Immature natural killer cell (primary cell): ENCODE measurements around the gene CHPF. TPM values are rescaled to one million over a fixed set of nuclear protein-coding genes. Genes with fewer than 3 reads are reported as not detected.
A peak's percentile ranks its signal among the peaks of the same experiment; 100 is the strongest.

Experiments used
- DNase-seq, 3 donors: peaks; one replicate each; pipeline ENCODE4 v3.0.0; 2022; ENCODE audit warnings: mixed read lengths in 1 of 3
- H3K27ac Mint-ChIP-seq, 6 donors: one replicate each; pipeline ENCODE4 v1.8.0; 2020; ENCODE audit warnings: mixed read lengths in 6 of 6, mild to moderate bottlenecking in 5 of 6, inconsistent platforms in 4 of 6, moderate library complexity in 3 of 6
- H3K27me3 Mint-ChIP-seq, 3 donors: one replicate each; pipeline ENCODE4 v1.8.0; 2020 to 2021; ENCODE audit warnings: low read depth in 3 of 3, mild to moderate bottlenecking in 3 of 3, mixed read lengths in 3 of 3, moderate library complexity in 3 of 3, inconsistent platforms in 1 of 3
- H3K36me3 Mint-ChIP-seq, 3 donors: one replicate each; pipeline ENCODE4 v1.8.0; 2020; ENCODE audit warnings: mixed read lengths in 3 of 3, inconsistent platforms in 2 of 3, mild to moderate bottlenecking in 2 of 3
- H3K4me1 Mint-ChIP-seq, 2 donors: one replicate each; pipeline ENCODE4 v1.8.0; 2020; ENCODE audit warnings: inconsistent platforms in 2 of 2, mild to moderate bottlenecking in 2 of 2, mixed read lengths in 2 of 2, moderate library complexity in 1 of 2
- H3K4me3 Mint-ChIP-seq, 5 donors: one replicate each; pipeline ENCODE4 v1.8.0; 2020; ENCODE audit warnings: mild to moderate bottlenecking in 5 of 5, mixed read lengths in 5 of 5, inconsistent platforms in 3 of 5, moderate library complexity in 3 of 5
- H3K9me3 Mint-ChIP-seq, 6 donors: one replicate each; pipeline ENCODE4 v1.8.0; 2020; ENCODE audit warnings: mild to moderate bottlenecking in 6 of 6, mixed read lengths in 6 of 6, inconsistent platforms in 4 of 6, moderate library complexity in 3 of 6
- polyA plus RNA-seq, 3 donors: library from polyadenylated mRNA; unstranded; fragments of 300-500 nt; fragmentation: Illumina TruSeq; gene quantifications; one replicate each; pipeline ENCODE4 v1.2.3, GENCODE V29; 2021

The CHPF gene
- polyA plus RNA-seq, 3 donors from 2014 or later: 6.1 to 20.8 (median 18.6) TPM

DNA sequence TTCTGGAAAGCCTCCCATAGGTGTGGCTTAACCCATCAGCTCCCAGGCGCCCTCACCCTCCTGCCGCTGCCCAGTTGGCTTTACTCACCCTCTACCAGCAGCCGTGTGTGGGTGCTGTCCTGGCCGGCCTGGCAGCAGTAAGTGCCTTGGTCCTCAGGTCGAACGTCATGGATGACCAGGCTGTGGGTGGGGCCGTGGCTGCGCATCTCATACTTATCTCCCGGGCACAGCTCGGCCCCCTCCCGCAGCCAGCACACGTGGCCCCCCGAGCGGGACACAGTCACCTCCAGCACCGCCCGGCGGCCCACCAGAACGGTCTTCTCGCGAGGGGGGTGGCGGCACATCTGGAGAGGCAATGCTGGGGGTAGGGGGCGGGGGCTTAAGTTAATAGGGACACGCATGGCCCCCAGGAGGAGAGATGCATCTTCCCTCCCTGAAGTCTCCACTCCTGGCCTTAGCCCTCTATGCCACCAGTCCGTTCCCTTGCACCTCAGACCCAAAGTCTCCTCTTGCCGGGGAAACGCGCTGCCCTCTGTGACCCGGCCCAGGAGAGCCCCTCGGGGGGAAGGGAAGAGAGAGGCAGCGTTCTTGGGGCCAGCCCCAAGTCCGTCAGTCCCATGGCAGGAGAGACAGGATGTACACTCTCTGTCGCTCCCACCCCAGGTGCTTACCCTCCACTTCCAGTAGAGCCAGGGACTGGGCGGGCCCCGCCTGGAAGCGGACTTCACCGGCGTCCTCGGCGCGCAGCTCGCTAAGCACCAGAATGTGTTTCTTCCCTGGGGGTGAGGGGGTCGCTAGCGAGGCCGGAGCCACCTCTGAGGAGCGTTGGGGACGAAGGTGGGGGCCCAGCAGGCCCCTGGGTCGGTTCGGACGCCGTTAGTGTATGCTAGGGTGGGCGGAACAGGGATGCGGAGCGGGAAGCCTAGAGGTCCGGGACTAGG is 8.1 kb upstream of the CHPF start:
- H3K27ac Mint-ChIP-seq: peak overlapping the region in 1 of 6 donors; percentile 28
- peak overlapping the region; percentile 59 to 77 (median 64) for H3K4me3 Mint-ChIP-seq
- no peaks in the 10 kb centered on the region for H3K36me3 Mint-ChIP-seq
- peaks cover 0 to 1% (median 0%) of the 10 kb centered on the region in 6 donors for H3K9me3 Mint-ChIP-seq
- DNase-seq: peak in 1 of 3 donors; percentile 19
- peaks cover 3 to 23% (median 11%) of the 10 kb centered on the region in 3 donors for H3K27me3 Mint-ChIP-seq
- peaks cover 4 to 13% of the 10 kb centered on the region in 2 donors for H3K4me1 Mint-ChIP-seq

DNA sequence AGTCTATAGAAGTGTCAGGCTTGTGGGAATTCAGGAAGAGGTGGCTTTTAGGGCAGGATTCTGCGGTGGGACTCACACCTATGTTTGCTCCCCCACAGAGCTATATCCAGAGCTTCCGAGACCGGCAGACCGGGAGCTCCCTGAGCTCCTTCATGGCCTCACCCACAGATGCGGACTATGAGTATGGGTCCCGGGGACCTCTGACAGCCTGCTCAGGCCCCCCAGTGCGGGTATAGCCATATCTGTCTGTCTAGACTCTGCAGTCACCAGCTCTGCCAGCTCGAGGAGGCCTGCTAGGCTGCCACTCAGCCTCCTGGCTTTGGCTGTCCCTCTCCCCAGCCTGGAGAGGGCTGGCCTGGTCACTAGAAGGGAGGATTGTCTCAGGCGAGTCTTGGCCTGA is 6.0 kb upstream of the CHPF start:
- Mint-ChIP-seq H3K4me3 (no peak overlapping the region), H3K36me3 (no peaks in the 10 kb centered on the region), H3K4me1 (peaks cover 8 to 18% of the 10 kb centered on the region in 2 donors), H3K27ac (no peak overlapping the region), H3K9me3 (peaks cover 0 to 1% (median 0%) of the 10 kb centered on the region in 6 donors), H3K27me3 (peaks cover 4 to 20% (median 11%) of the 10 kb centered on the region in 3 donors)
- no peak for DNase-seq

DNA sequence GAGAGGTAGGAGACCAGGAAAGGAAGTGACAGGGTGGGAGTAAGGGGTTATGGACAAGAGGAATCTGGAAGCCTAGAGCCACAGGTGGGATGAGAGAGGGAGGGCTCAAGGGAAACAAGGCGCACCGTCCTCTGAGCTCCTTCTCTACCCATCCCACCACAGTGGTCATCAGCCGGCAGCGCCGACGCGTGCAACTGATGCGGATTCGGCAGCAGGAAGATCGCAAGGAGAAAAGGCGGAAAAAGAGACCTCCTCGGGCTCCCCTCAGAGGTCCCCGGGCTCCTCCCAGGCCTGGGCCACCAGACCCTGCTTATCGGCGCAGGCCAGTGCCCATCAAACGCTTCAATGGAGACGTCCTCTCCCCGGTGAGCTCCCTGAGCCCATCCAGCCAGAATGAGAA is 5.4 kb upstream of the CHPF start:
- Mint-ChIP-seq H3K36me3 (no peaks in the 10 kb centered on the region), H3K9me3 (peaks cover 0 to 1% (median 0%) of the 10 kb centered on the region in 6 donors), H3K4me3 (no peak overlapping the region), H3K4me1 (peaks cover 14 to 24% of the 10 kb centered on the region in 2 donors), H3K27me3 (peaks cover 6 to 18% (median 12%) of the 10 kb centered on the region in 3 donors), H3K27ac (no peak overlapping the region)
- DNase-seq: no peak

DNA sequence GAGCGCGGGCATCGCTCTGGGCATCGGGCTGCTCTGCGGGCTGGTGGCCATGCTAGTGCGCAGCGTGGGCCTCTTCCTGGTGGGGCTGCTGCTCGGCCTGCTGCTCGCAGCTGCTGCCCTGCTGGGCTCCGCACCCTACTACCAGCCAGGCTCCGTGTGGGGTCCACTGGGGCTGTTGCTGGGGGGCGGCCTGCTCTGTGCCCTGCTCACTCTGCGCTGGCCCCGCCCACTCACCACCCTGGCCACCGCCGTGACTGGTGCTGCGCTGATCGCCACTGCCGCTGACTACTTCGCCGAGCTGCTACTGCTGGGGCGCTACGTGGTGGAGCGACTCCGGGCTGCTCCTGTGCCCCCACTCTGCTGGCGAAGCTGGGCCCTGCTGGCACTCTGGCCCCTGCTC is 4.0 kb upstream of the CHPF start:
- H3K4me1 Mint-ChIP-seq: peaks cover 12 to 20% of the 10 kb centered on the region in 2 donors
- DNase-seq: no peak
- no peaks in the 10 kb centered on the region for H3K36me3 Mint-ChIP-seq
- H3K9me3 Mint-ChIP-seq: peaks cover 0 to 1% (median 0%) of the 10 kb centered on the region in 6 donors
- peaks cover 6 to 12% (median 12%) of the 10 kb centered on the region in 3 donors for H3K27me3 Mint-ChIP-seq
- H3K4me3 Mint-ChIP-seq: no peak overlapping the region
- no peak overlapping the region for H3K27ac Mint-ChIP-seq

DNA sequence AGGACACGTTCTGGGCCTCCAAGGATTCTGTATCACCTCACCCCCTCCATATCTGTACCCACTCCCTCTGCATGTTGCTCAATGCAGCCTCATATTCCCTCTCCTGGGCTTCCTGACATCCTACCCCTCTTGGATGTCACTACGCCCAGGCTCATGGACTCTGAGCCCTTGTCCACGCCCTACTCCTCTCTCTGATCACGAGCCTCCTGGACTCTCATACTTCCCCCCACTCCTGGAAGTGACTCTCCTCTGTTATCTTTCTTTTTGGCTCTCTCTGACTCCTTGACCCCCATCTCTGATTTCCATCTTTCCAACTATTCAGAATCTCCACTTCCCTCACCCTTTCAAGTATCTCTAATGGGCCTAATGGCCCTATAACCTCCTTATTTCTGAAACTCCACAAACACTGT is 2.3 kb upstream of the CHPF start:
- Mint-ChIP-seq H3K36me3 (no peaks in the 10 kb centered on the region), H3K4me1 (peaks cover 25 to 32% of the 10 kb centered on the region in 2 donors), H3K27ac (no peak overlapping the region), H3K9me3 (no peaks in the 10 kb centered on the region), H3K27me3 (peaks cover 7 to 12% (median 7%) of the 10 kb centered on the region in 3 donors), H3K4me3 (peak overlapping the region in 3 of 5 donors; percentile 0 to 19 (median 18))
- no peak for DNase-seq

DNA sequence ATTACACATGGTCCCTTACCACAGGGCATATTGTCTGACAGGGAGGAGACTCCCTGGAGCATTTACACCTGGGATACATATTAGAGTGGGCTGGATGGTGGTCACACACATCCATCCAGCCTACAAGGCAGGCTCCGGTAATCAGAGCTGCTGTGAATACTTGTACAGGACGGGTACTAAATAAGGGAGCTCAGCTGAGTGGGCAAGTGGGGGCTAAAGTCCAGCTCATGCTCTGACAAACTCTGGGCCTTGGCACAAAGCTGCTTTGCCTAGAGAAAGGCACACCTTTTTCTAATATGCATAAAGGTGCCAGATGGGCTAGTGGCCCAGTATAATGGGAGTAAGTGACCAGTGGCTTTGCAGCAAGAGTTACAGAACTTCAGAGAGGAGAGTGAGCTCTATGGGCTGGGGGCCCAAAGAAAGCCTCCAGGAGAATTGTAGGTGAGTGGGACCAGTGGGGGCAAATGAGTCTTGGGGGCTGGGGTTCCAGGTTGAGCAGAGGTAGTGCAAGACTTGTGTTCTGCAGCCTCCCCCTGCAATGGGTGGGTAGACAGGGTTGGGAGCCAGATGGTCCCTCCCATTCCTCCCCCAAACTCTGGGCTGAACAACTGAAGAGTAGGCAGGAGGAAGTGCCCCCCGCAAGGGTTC is 1.8 kb upstream of the CHPF start:
- peaks cover 26 to 30% of the 10 kb centered on the region in 2 donors for H3K4me1 Mint-ChIP-seq
- no peaks in the 10 kb centered on the region for H3K9me3 Mint-ChIP-seq
- peak overlapping the region in 1 of 5 donors; percentile 79 for H3K4me3 Mint-ChIP-seq
- peaks cover 5 to 12% (median 7%) of the 10 kb centered on the region in 3 donors for H3K27me3 Mint-ChIP-seq
- H3K36me3 Mint-ChIP-seq: no peaks in the 10 kb centered on the region
- DNase-seq: no peak
- H3K27ac Mint-ChIP-seq: peak overlapping the region in 2 of 6 donors; percentile 7 to 46

DNA sequence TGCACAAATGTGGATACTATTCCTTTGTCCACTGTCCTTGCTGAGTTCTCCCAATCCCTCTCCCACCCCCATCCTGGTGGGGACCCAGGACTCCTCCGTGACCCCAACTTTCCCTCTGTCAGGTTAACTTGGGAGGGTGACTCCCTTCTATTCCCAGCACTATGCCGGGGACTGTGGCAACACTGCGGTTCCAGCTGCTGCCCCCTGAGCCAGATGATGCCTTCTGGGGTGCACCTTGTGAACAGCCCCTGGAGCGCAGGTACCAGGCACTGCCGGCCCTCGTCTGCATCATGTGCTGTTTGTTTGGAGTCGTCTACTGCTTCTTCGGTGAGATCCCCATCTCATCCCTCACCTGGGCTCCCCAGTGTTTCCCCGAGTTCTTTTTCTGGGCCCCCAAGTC is 958 bp upstream of the CHPF start:
- no peak for DNase-seq
- H3K27ac Mint-ChIP-seq: peak overlapping the region; percentile 49 to 86 (median 58)
- H3K27me3 Mint-ChIP-seq: peaks cover 5 to 12% (median 7%) of the 10 kb centered on the region in 3 donors
- H3K4me3 Mint-ChIP-seq: peak overlapping the region; percentile 72 to 87 (median 82)
- no peaks in the 10 kb centered on the region for H3K9me3 Mint-ChIP-seq
- H3K36me3 Mint-ChIP-seq: no peaks in the 10 kb centered on the region
- peaks cover 26 to 30% of the 10 kb centered on the region in 2 donors for H3K4me1 Mint-ChIP-seq

DNA sequence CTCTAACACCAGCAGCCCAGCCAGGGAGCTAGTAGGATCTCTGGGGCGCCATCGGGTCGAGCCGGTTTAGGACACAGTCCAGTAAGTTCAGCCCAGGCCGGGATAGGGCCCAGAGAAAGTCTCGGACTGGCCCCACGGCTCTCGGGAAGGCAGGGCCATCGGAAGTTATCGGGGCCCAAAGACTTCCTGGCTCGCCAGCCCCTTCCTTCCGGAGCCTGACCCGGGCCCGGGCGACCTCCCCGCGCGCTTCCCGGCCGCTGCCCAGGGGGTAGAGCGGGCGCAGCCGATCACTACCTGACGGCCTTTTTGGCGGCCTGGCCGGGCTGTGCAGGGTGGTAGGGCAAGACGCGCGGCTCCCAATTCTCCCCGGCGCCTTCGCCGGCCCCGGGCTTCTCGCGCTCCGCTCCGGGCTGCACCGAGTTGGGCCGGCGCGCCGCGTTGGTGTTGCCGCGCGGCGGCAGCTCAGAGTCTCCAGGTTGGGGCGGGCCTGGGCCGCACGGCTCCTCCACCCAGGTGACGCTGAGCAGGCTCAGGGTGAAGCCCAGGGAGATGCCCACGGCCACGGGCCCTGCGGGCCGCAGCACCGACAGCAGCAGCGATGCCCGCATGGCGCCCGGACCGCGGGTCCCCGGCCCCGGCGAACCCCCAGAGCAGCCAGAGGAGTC is 546 bp downstream of the CHPF start:
- Mint-ChIP-seq H3K9me3 (no peaks in the 10 kb centered on the region), H3K4me1 (peaks cover 26 to 30% of the 10 kb centered on the region in 2 donors), H3K4me3 (peak overlapping the region; percentile 85 to 92 (median 86)), H3K27ac (peak overlapping the region; percentile 50 to 79 (median 70)), H3K27me3 (peaks cover 5 to 7% (median 7%) of the 10 kb centered on the region in 3 donors), H3K36me3 (no peaks in the 10 kb centered on the region)
- no peak for DNase-seq

DNA sequence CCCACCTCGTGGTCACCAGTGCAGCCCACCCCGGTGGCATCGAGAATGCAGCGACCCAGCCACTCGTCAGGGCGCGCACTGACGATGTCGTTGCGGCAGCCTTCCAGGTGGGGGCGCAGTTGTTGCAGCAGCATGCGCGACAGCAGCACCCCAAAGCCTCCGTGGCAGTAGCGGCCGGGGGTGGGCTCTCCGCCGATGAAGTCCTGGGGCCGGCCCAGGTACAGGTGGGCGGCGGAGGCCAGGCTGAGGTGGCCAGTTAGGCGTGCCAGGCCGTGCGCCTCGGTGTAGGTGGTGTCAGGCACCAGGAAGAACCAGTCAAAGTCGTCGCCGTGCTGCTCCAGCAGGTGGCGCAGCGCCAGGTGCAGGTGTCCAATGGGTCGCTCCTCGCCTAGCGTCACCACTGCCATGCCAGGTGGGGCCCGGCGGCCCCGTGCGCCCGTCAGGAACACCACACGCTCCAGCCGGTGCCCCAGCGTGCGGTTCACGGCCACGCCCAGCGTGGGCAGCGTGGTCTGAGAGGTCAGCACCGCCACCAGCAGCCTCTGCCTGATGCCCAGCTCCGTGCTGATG is 1.9 kb downstream of the CHPF start:
- Mint-ChIP-seq H3K27me3 (peaks cover 4 to 5% (median 5%) of the 10 kb centered on the region in 3 donors), H3K9me3 (no peaks in the 10 kb centered on the region), H3K4me1 (peaks cover 26 to 30% of the 10 kb centered on the region in 2 donors), H3K4me3 (peak overlapping the region; percentile 65 to 92 (median 85)), H3K36me3 (no peaks in the 10 kb centered on the region), H3K27ac (peak overlapping the region in 1 of 6 donors; percentile 20)
- DNase-seq: peak; percentile 83 to 84 (median 84)

DNA sequence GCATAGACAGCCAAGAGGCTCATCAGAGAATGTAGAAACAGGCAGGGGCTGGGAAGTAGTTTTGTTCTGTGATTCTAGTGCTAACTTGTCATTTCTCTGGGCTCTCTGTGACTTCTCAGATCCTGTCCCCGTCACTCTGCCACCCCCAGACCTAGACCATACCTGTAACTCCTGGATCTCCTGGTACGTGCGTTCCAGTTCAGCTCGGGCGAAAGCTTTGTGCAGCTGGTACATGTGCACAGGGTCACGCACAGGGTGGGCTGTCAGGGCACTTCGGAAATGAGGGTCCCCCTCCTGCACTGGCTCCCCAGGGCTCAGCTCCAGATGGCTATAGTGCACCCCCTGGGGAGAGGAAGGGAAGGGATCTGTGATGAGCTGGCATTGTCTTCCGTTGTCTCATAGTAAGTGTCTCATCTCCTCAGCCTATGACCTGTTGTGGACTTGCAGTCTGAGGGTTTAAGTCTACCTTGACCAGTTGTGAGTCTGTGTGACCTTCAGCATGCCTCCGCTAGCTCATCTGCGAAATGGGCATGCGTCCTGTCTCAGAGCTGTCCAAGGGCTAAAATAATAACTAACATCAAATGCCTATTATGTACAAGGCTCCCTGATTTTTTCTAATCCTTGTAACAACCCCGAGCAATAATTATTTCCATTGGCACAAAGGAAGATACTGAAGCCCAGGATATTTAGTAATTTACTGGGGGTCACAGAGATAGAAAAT is 2.7 kb downstream of the CHPF start:
- Mint-ChIP-seq H3K27me3 (peaks cover 2 to 5% (median 5%) of the 10 kb centered on the region in 3 donors), H3K27ac (peak overlapping the region in 1 of 6 donors; percentile 20), H3K4me1 (peaks cover 26 to 30% of the 10 kb centered on the region in 2 donors), H3K9me3 (no peaks in the 10 kb centered on the region), H3K4me3 (peak overlapping the region; percentile 60 to 87 (median 65)), H3K36me3 (no peaks in the 10 kb centered on the region)
- no peak for DNase-seq

DNA sequence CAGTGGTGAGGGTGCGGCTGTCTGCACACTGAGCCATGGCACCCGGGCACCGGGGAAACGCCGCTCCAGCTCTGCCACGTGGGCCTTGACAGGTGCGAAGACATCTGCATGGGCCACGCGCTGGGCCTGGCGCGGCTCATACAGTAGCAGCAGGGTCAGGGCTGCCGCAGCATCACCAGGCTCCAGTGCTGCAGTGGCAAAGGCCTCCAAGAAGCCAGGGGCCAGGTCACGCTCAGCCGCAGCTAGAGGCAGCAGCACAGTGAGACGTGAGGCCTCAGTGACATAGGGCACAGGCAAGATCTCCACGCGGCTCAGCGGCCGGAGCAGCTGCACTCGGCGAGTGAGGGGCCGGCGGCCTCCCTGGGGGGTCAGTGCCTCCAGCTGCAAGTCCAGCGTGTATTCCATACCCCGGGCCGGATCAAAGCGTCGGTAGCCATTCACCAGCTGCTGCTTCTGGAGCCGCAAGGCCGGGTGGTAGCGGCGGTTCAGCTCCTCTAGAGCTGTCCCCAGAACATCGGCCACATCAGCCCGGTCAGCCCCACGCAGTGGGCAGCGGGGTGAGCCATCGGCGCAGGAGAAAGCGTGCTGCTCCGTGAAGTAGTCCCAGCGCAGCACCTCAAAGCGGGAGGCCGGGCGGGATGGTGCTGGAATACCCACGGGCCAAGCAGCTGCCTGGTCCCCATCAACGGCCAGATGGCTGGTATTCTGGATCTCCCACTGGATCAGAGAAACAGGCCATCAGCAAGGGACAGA is 3.5 kb downstream of the CHPF start:
- H3K4me3 Mint-ChIP-seq: no peak overlapping the region
- peaks cover 4 to 5% (median 4%) of the 10 kb centered on the region in 3 donors for H3K27me3 Mint-ChIP-seq
- H3K9me3 Mint-ChIP-seq: no peaks in the 10 kb centered on the region
- peaks cover 26 to 30% of the 10 kb centered on the region in 2 donors for H3K4me1 Mint-ChIP-seq
- H3K27ac Mint-ChIP-seq: no peak overlapping the region
- no peaks in the 10 kb centered on the region for H3K36me3 Mint-ChIP-seq
- DNase-seq: no peak
